Pancreas (tissue), 10 donors: ENCODE measurements around the gene MRPL41. TPM values are rescaled to one million over a fixed set of nuclear protein-coding genes. Genes with fewer than 3 reads are reported as not detected.
"Not testable (repeated sequence)": the region's sequence is repeated elsewhere in the genome, so short reads cannot be mapped to it uniquely, and the experiment has no call there.

Source experiments
- ATAC-seq, 4 donors: fragments of 200-7000 bp; cut with Tn5 transposase; one replicate each; pipeline versions ENCODE4 v1.8.0 to v1.9.1; 2020; ENCODE audit warnings: mild to moderate bottlenecking in 4 of 4, moderate library complexity in 4 of 4
- DNase-seq, 6 donors: peaks; one replicate each; pipeline ENCODE4 v3.0.0-alpha.2; 2020
- FAIRE-seq: peaks from 2 replicates; lab custom pipeline; 2012; peaks lifted over from hg19 to GRCh38; lab: Jason Lieb, UNC
- H3K27ac ChIP-seq, 4 donors: fragments of 200-600 bp; sonication (generic); 1 replicate in 3 of 4; 2 replicates in 1 of 4; pipeline versions ENCODE4 v1.5.0 to v1.8.0; 2020
- H3K27me3 ChIP-seq, 4 donors: fragments of 200-600 bp; one replicate each; pipeline ENCODE4 v1.8.0; 2021
- H3K36me3 ChIP-seq, 3 donors: fragments of 200-600 bp; sonication (generic) in 1 of 3; one replicate each; pipeline versions ENCODE4 v1.5.0 to v1.8.0; 2020 to 2021
- H3K4me1 ChIP-seq, 3 donors: fragments of 200-600 bp; one replicate each; pipeline ENCODE4 v1.8.0; 2021
- H3K4me3 ChIP-seq, 4 donors: fragments of 200-600 bp; sonication (generic) in 2 of 4; one replicate each; pipeline versions ENCODE4 v1.5.0 to v1.8.0; 2020 to 2021
- H3K9me3 ChIP-seq, 4 donors: fragments of 200-600 bp; one replicate each; pipeline ENCODE4 v1.8.0; 2021
- WGBS, 2 donors: extraction: QIAGEN DNeasy Blood & Tissue Kit; methylation state at CpG; one replicate each; pipeline ENCODE4 v1.1.7; 2013; 5-methylcytosine and 5-hydroxymethylcytosine counted together
- intact Hi-C, 3 donors: fragments of 100-400 bp; cut with DNase I; formaldehyde crosslinking; loops; one replicate each; pipeline versions ENCODE4 v1.11.1 to v1.14.2; 2022
- polyA plus RNA-seq, 2 donors: library from polyadenylated mRNA; stranded (reverse); fragments of 200-250 nt; gene quantifications; one replicate each; pipeline ENCODE4 v1.2.3, GENCODE V29; 2013
- total RNA-seq, 6 donors: library from RNA; stranded (reverse); fragmentation: NEBNext Ultra II Directional in 4 of 6; extraction: Animal tissue kit (Norgen Biotek cat#: 25700) in 4 of 6; gene quantifications; one replicate each; pipeline versions ENCODE4 v1.2.1 to v1.2.4, GENCODE V29; 2021 to 2023
- TF ChIP-seq, protein P1 (sequence below), 4 donors: fragments of 200-600 bp; sonication (generic) in 3 of 4; IDR thresholded peaks; one replicate each; pipeline versions ENCODE4 v1.5.0 to v1.8.0; 2021; ENCODE audit warnings: antibody characterized with exemption in 4 of 4
- donor health status: healthy with polysubstance abuse.
- donor health status: DM: no; HTN: no; CAD: no; lungs with moderate emphysema.
- donor health status: DM: no; HTN: no; CAD: no.
- donor health status: control.
- donor health status: control.
- donor health status: Bipolar disorder and iron deficiency.
- donor health status: DM: yes; HTN: yes; CAD: no.
- donor health status: DM: no; HTN: no; CAD: no.
- donor health status: DM: no; HTN: no; CAD: no.
- donor health status: DM: yes; HTN: yes; CAD: no.

The MRPL41 gene
- total and polyA plus RNA-seq, 8 donors = 16.6 to 74.1 (median 23.6) TPM

DNA sequence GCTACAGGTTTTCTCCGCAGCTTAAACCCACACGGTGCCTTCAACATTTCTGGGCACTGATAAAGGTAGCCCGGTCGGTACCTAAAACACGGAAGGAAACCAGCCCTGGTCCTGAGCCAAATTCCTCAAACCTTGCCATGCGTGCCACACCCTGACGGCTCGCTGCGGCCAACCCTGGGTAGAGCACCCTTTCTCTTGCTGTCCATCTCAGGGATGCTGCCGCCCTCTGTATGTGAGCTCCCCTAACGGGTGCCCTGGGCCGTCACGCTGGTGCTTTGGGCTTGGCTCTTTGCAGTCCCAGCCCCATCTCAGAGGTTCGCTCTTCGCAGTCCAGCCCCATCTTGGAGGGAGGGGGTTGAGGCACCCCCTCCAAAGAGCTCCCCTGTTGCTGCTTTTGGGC is 45.4 kb upstream of the MRPL41 start:
- TF ChIP-seq, protein P1, sequence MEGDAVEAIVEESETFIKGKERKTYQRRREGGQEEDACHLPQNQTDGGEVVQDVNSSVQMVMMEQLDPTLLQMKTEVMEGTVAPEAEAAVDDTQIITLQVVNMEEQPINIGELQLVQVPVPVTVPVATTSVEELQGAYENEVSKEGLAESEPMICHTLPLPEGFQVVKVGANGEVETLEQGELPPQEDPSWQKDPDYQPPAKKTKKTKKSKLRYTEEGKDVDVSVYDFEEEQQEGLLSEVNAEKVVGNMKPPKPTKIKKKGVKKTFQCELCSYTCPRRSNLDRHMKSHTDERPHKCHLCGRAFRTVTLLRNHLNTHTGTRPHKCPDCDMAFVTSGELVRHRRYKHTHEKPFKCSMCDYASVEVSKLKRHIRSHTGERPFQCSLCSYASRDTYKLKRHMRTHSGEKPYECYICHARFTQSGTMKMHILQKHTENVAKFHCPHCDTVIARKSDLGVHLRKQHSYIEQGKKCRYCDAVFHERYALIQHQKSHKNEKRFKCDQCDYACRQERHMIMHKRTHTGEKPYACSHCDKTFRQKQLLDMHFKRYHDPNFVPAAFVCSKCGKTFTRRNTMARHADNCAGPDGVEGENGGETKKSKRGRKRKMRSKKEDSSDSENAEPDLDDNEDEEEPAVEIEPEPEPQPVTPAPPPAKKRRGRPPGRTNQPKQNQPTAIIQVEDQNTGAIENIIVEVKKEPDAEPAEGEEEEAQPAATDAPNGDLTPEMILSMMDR (IDR thresholded peaks at IDR 0.05) = no peak
- FAIRE-seq (no peak), DNase-seq (peak in 1 of 6 donors; percentile 59), ATAC-seq (peak in 1 of 4 donors; percentile 12)
- no peaks in the 10 kb centered on the region for H3K9me3 ChIP-seq
- intact Hi-C loops = no loop called here
- no peaks in the 10 kb centered on the region for H3K4me1 ChIP-seq
- H3K27ac ChIP-seq = no peak overlapping the region
- no peaks in the 10 kb centered on the region for H3K36me3 ChIP-seq
- no peaks in the 10 kb centered on the region for H3K27me3 ChIP-seq
- 85 to 87% methylated on average over 15 of the region's 15 CpGs for WGBS, 2 donors
- no peak overlapping the region for H3K4me3 ChIP-seq

GRCh38 chr9:137506702-137507171 is 44.9 kb upstream of the MRPL41 start:
- no peak overlapping the region for H3K4me3 ChIP-seq
- ATAC-seq (peak in 1 of 4 donors; percentile 9), DNase-seq (peak in 1 of 6 donors; percentile 32), FAIRE-seq (no peak)
- H3K36me3 ChIP-seq = no peaks in the 10 kb centered on the region
- H3K9me3 ChIP-seq = no peaks in the 10 kb centered on the region
- H3K27ac ChIP-seq = no peak overlapping the region
- WGBS, 2 donors = 92 to 93% methylated on average over 26 of the region's 26 CpGs
- no peaks in the 10 kb centered on the region for H3K4me1 ChIP-seq
- no peaks in the 10 kb centered on the region for H3K27me3 ChIP-seq
- TF ChIP-seq, protein P1 (IDR thresholded peaks at IDR 0.05) = no peak
- intact Hi-C loops = no loop called here

DNA sequence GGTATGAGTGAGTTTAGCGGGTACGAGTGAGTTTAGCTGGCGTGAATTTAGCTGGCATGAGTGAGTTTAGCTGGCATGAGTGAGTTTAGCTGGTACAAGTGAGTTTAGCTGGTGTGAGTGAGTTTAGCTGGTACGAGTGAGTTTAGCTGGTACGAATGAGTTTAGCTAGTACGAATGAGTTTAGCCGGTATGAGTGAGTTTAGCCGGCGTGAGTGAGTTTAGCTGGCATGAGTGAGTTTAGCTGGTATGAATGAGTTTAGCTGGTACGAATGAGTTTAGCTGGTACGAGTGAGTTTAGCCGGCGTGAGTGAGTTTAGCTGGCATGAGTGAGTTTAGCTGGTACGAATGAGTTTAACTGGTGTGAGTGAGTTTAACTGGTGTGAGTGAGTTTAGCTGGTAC is 42.5 kb upstream of the MRPL41 start:
- FAIRE-seq (no peak), ATAC-seq (no peak), DNase-seq (no peak)
- Histone ChIP-seq H3K9me3 (no peaks in the 10 kb centered on the region), H3K4me3 (no peak overlapping the region), H3K27ac (no peak overlapping the region), H3K27me3 (no peaks in the 10 kb centered on the region), H3K4me1 (no peaks in the 10 kb centered on the region), H3K36me3 (no peaks in the 10 kb centered on the region)
- WGBS, 2 donors = 86 to 91% methylated on average over 14 of the region's 14 CpGs
- intact Hi-C loops = no loop called here
- TF ChIP-seq, protein P1 (IDR thresholded peaks at IDR 0.05) = no peak

GRCh38 chr9:137511126-137511525 is 40.6 kb upstream of the MRPL41 start:
- ATAC-seq, intact Hi-C loops, H3K9me3 ChIP-seq, H3K4me3 ChIP-seq, H3K36me3 ChIP-seq, H3K4me1 ChIP-seq, FAIRE-seq, H3K27ac ChIP-seq, H3K27me3 ChIP-seq: not testable (repeated sequence)
- 89 to 97% methylated on average over 22 of the region's 22 CpGs for WGBS, 2 donors
- peak in 1 of 6 donors; percentile 77 for DNase-seq

DNA sequence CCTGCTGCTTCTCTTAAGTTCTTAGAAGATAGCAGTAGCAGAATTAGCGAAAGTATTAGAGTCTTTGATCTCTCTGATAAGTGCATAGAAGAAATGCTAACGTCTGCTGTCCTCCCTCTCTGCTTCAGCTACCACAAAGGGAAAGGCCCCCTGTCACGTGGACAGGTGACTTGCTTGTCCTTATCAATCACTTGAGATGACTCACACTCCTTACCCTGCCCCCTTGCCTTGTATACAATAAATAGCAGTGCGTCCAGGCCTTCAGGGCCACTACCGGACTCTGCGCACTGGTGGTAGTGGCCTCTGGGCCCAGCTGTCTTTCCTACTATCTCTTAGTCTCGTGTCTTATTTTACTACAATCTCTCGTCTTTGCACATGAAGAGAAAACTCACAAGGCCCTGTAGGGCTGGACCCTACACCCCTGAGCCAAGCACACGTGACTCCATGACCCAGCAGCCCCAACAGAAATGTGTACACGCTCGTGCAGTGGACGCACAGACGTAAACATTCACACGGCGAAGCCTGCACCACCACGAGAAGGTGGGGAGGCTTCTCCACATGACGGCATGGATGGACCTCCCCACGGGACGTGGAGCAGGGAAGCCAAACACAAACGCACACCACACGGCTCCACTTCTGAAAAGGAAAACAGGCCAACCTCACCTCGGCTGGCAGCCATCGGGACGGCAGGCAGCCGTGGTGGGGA is 39.8 kb upstream of the MRPL41 start:
- no peak for ATAC-seq
- Histone ChIP-seq H3K36me3 (no peaks in the 10 kb centered on the region), H3K4me3 (no peak overlapping the region), H3K9me3 (no peaks in the 10 kb centered on the region), H3K27ac (no peak overlapping the region), H3K27me3 (no peaks in the 10 kb centered on the region), H3K4me1 (no peaks in the 10 kb centered on the region)
- 89 to 92% methylated on average over 25 of the region's 25 CpGs for WGBS, 2 donors
- TF ChIP-seq, protein P1 (IDR thresholded peaks at IDR 0.05) = no peak
- FAIRE-seq = no peak
- DNase-seq = peak in 1 of 6 donors; percentile 18
- intact Hi-C loops = no loop called here

DNA sequence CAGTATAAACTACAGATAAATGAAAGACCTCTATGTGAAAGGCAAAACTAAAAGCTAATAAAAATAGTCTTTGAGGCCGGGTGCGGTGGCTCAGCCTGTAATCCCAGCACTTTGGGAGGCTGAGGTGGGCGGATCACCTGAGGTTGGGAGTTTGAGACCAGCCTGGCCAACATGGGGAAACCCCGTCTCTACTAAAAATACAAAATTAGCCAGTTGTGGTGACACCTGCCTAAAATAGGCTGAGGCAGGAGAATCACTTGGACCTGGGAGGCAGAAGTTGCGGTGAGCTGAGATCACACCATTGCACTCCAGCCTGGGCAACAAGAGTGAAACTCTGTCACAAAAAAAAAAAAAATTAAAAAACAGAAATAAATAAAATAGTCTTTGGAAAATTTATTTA is 38.5 kb upstream of the MRPL41 start:
- H3K36me3 ChIP-seq, H3K9me3 ChIP-seq, H3K4me1 ChIP-seq, ATAC-seq, H3K27me3 ChIP-seq, H3K27ac ChIP-seq, intact Hi-C loops, FAIRE-seq, DNase-seq, H3K4me3 ChIP-seq: not testable (repeated sequence)
- WGBS, 2 donors = 92 to 97% methylated on average over 5 of the region's 5 CpGs

DNA sequence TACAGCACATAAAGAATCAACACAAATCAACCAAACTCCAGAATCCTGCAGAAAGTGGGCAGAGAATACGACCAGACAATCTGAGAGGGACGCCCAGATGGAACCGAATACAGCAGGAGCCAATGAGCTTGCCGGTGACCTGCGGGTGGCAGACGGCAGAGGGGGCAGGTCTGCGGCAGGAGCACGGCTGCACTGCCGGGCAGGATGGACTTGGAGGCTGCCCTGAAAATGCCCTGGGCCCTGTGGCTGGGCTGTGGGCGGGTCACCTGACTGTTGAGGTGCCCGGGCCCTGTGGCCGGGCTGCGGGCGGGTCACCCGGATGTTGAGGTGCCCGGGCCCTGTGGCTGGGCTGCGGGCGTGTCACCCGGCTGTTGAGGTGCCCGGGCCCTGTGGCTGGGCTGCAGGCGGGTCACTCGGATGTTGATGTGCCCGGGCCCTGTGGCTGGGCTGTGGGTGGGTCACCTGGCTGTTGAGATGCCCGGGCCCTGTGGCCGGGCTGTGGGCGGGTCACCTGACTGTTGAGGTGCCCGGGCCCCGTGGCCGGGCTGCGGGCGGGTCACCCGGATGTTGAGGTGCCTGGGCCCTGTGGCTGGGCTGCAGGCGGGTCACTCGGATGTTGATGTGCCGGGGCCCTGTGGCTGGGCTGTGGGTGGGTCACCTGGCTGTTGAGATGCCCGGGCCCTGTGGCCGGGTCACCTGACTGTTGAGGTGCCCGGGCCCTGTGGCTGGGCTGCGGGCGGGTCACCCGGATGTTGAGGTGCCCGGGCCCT is 37.7 kb upstream of the MRPL41 start:
- H3K4me1 ChIP-seq, H3K9me3 ChIP-seq, ATAC-seq, H3K36me3 ChIP-seq, intact Hi-C loops, H3K4me3 ChIP-seq, H3K27ac ChIP-seq, FAIRE-seq, H3K27me3 ChIP-seq: not testable (repeated sequence)
- peak in 1 of 6 donors; percentile 43 for DNase-seq
- WGBS, 2 donors = 92 to 93% methylated on average over 33 to 42 of the region's 42 CpGs
